Caco-2 (cell line): Measurements from ENCODE around the gene VWA2. TPM values are rescaled to one million over a fixed set of nuclear protein-coding genes. Genes with fewer than 3 reads are reported as not detected.

Source experiments
- BruUV-seq: library from RNA; stranded (reverse); fragments of 400-500 nt; replicated peaks from 2 replicates; lab custom pipeline; 2021; lab: Mats Ljungman, UMichigan
- CTCF ChIA-PET: fragments of 300-600 bp; sonication (Branson Sonifier 250); formaldehyde crosslinking; loops from one replicate; lab custom pipeline; 2022; ENCODE audit warnings: antibody characterized with exemption; lab: Charles Lee
- POLR2A ChIA-PET: fragments of 300-600 bp; sonication (Branson Sonifier 250); formaldehyde crosslinking; loops from one replicate; lab custom pipeline; 2022; ENCODE audit warnings: antibody characterized with exemption; lab: Charles Lee
- DNase-seq, 2 experiments: peaks; one replicate each; pipeline versions ENCODE4 v3.0.0 to v3.0.0-alpha.2; 2020 to 2022
- H3K27me3 ChIP-seq: replicated peaks from 2 replicates; pipeline ENCODE4 v1.6.0; 2011; ENCODE audit warnings: low read length; ENCODE audit not compliant: control insufficient read depth, insufficient read depth
- H3K36me3 ChIP-seq: 2 replicates; pipeline ENCODE4 v1.5.1; 2011; ENCODE audit warnings: low read length; ENCODE audit not compliant: control insufficient read depth, insufficient read depth
- H3K4me1 ChIP-seq: fragments of 250-450 bp; sonication (Bioruptor Pico); 2 replicates; pipeline ENCODE4 v1.5.1; 2020; ENCODE audit warnings: mild to moderate bottlenecking
- H3K4me3 ChIP-seq: 2 replicates; pipeline ENCODE4 v1.5.1; 2011; ENCODE audit warnings: low read depth, mild to moderate bottlenecking, control low read depth, low read length
- H3K9me3 ChIP-seq: fragments of 250-450 bp; sonication (Bioruptor Pico); 2 replicates; pipeline ENCODE4 v1.5.1; 2020; ENCODE audit warnings: mild to moderate bottlenecking, moderate library complexity
- H3K27ac Mint-ChIP-seq: one replicate; pipeline ENCODE4 v1.8.0; 2022; ENCODE audit warnings: mixed read lengths; ENCODE audit not compliant: unreplicated experiment
- H3K27me3 Mint-ChIP-seq: one replicate; pipeline ENCODE4 v1.8.0; 2022; ENCODE audit warnings: mixed read lengths; ENCODE audit not compliant: insufficient read depth, unreplicated experiment
- H3K36me3 Mint-ChIP-seq: one replicate; pipeline ENCODE4 v1.8.0; 2022; ENCODE audit warnings: mild to moderate bottlenecking, mixed read lengths; ENCODE audit not compliant: insufficient read depth, unreplicated experiment
- H3K4me1 Mint-ChIP-seq: one replicate; pipeline ENCODE4 v1.8.0; 2022; ENCODE audit warnings: low read depth, mixed read lengths; ENCODE audit not compliant: unreplicated experiment
- H3K4me3 Mint-ChIP-seq: one replicate; pipeline ENCODE4 v1.8.0; 2022; ENCODE audit warnings: mild to moderate bottlenecking, moderate library complexity, mixed read lengths; ENCODE audit not compliant: unreplicated experiment
- H3K9me3 Mint-ChIP-seq: one replicate; pipeline ENCODE4 v1.8.0; 2022; ENCODE audit warnings: mixed read lengths; ENCODE audit not compliant: unreplicated experiment
- CTCF ChIP-seq, 2 experiments: fragments of 200-600 bp in 1 of 2; IDR thresholded peaks; 1 replicate in 1 of 2; 2 replicates in 1 of 2; pipeline versions ENCODE4 v1.5.1 to v1.8.0; 2011 to 2022; ENCODE audit warnings: antibody characterized with exemption in 1 of 2, control low read depth in 1 of 2, inconsistent platforms in 1 of 2, low read depth in 1 of 2, low read length in 1 of 2, mild to moderate bottlenecking in 1 of 2, moderate library complexity in 1 of 2; ENCODE audit not compliant: insufficient read depth in 1 of 2, severe bottlenecking in 1 of 2, unreplicated experiment in 1 of 2
- intact Hi-C: fragments of 100-400 bp; cut with micrococcal nuclease; formaldehyde crosslinking; loops from one replicate; pipeline ENCODE4 v1.10.0; 2022; ENCODE audit not compliant: unreplicated experiment
- total RNA-seq: library from RNA; stranded (reverse); gene quantifications from 2 replicates; pipeline ENCODE4 v1.2.3, GENCODE V29; 2022

VWA2 gene
- total RNA-seq, 1 experiment from 2014 or later = 1.2 TPM

GRCh38 chr10:114199239-114199638 lies 39.8 kb upstream of the VWA2 start:
- CTCF ChIA-PET = no interaction called here
- Histone ChIP-seq H3K9me3 (no peaks in the 10 kb centered on the region), H3K27me3 (no peaks in the 10 kb centered on the region), H3K4me3 (no peak overlapping the region), H3K36me3 (no peaks in the 10 kb centered on the region), H3K4me1 (peaks cover 6% of the 10 kb centered on the region; the same call in 1 of the 2 replicates)
- Mint-ChIP-seq H3K4me1 (peaks cover 11% of the 10 kb centered on the region), H3K9me3 (no peaks in the 10 kb centered on the region), H3K27ac (no peak overlapping the region), H3K36me3 (no peaks in the 10 kb centered on the region), H3K4me3 (no peak overlapping the region), H3K27me3 (no peaks in the 10 kb centered on the region)
- TF ChIP-seq CTCF (IDR thresholded peaks at IDR 0.05; ENCODE audit: insufficient read depth in 1 of 2, low read depth in 1 of 2, low read length in 1 of 2, severe bottlenecking in 1 of 2, unreplicated experiment in 1 of 2) = no peak
- intact Hi-C loops = no loop called here
- POLR2A ChIA-PET = no interaction called here
- BruUV-seq = no TSS peak
- DNase-seq = no peak

GRCh38 chr10:114202812-114203211 lies 36.2 kb upstream of the VWA2 start:
- Histone ChIP-seq H3K4me1 (peaks cover 12% of the 10 kb centered on the region), H3K27me3 (no peaks in the 10 kb centered on the region), H3K36me3 (no peaks in the 10 kb centered on the region), H3K9me3 (no peaks in the 10 kb centered on the region), H3K4me3 (no peak overlapping the region)
- no peaks in the 10 kb centered on the region for H3K4me1 Mint-ChIP-seq
- DNase-seq = no peak
- no peak overlapping the region for H3K4me3 Mint-ChIP-seq
- H3K36me3 Mint-ChIP-seq = no peaks in the 10 kb centered on the region
- no peak for TF ChIP-seq CTCF (IDR thresholded peaks at IDR 0.05; ENCODE audit: insufficient read depth in 1 of 2, low read depth in 1 of 2, low read length in 1 of 2, severe bottlenecking in 1 of 2, unreplicated experiment in 1 of 2)
- POLR2A ChIA-PET = no interaction called here
- intact Hi-C loops = no loop called here
- H3K27me3 Mint-ChIP-seq = no peaks in the 10 kb centered on the region
- no TSS peak for BruUV-seq
- CTCF ChIA-PET = no interaction called here
- no peaks in the 10 kb centered on the region for H3K9me3 Mint-ChIP-seq
- no peak overlapping the region for H3K27ac Mint-ChIP-seq

GRCh38 chr10:114206902-114207301 lies 32.2 kb upstream of the VWA2 start:
- no peaks in the 10 kb centered on the region for H3K27me3 ChIP-seq
- no peaks in the 10 kb centered on the region for H3K27me3 Mint-ChIP-seq
- H3K9me3 ChIP-seq = no peaks in the 10 kb centered on the region
- no peak for DNase-seq
- H3K9me3 Mint-ChIP-seq = no peaks in the 10 kb centered on the region
- peaks cover 19% of the 10 kb centered on the region for H3K4me1 ChIP-seq
- POLR2A ChIA-PET = no interaction called here
- intact Hi-C loops = no loop called here
- no peaks in the 10 kb centered on the region for H3K4me1 Mint-ChIP-seq
- no peaks in the 10 kb centered on the region for H3K36me3 Mint-ChIP-seq
- no peak for TF ChIP-seq CTCF (IDR thresholded peaks at IDR 0.05; ENCODE audit: insufficient read depth in 1 of 2, low read depth in 1 of 2, low read length in 1 of 2, severe bottlenecking in 1 of 2, unreplicated experiment in 1 of 2)
- no TSS peak for BruUV-seq
- no peak overlapping the region for H3K4me3 Mint-ChIP-seq
- no peak overlapping the region for H3K27ac Mint-ChIP-seq
- no peak overlapping the region for H3K4me3 ChIP-seq
- no peaks in the 10 kb centered on the region for H3K36me3 ChIP-seq
- CTCF ChIA-PET = no interaction called here
